HEK293 (cell line): ENCODE measurements around the gene S1PR4.

Experiments
- BCL6B ChIP-seq: fragments of 450-650 bp; formaldehyde crosslinking; IDR thresholded peaks from 2 replicates; pipeline ENCODE4 v1.5.1; 2017; ENCODE audit warnings: missing biosample characterization, missing genetic modification characterization
- CTCF ChIP-seq: fragments of 450-650 bp; formaldehyde crosslinking; IDR thresholded peaks from 2 replicates; pipeline ENCODE4 v1.5.1; 2016; ENCODE audit warnings: missing biosample characterization, missing genetic modification characterization
- KLF7 ChIP-seq: fragments of 450-650 bp; formaldehyde crosslinking; IDR thresholded peaks from 2 replicates; pipeline ENCODE4 v1.5.1; 2016; ENCODE audit warnings: missing biosample characterization, missing genetic modification characterization, borderline replicate concordance
- MYNN ChIP-seq: fragments of 450-650 bp; formaldehyde crosslinking; IDR thresholded peaks from 2 replicates; pipeline ENCODE4 v1.5.1; 2016; ENCODE audit warnings: missing biosample characterization, missing genetic modification characterization, borderline replicate concordance
- REST ChIP-seq: fragments of 450-650 bp; formaldehyde crosslinking; IDR thresholded peaks from 2 replicates; pipeline ENCODE4 v1.5.1; 2016; ENCODE audit warnings: missing biosample characterization, missing genetic modification characterization
- ZBTB17 ChIP-seq: fragments of 450-650 bp; formaldehyde crosslinking; IDR thresholded peaks from 2 replicates; pipeline ENCODE4 v1.5.1; 2016; ENCODE audit warnings: missing biosample characterization, missing genetic modification characterization
- ZBTB49 ChIP-seq: fragments of 450-650 bp; formaldehyde crosslinking; IDR thresholded peaks from 2 replicates; pipeline ENCODE4 v1.5.1; 2016; ENCODE audit warnings: missing biosample characterization, missing genetic modification characterization, low read depth
- ZNF311 ChIP-seq: fragments of 450-650 bp; formaldehyde crosslinking; IDR thresholded peaks from 2 replicates; pipeline ENCODE4 v1.5.1; 2017; ENCODE audit warnings: missing biosample characterization, missing genetic modification characterization, borderline replicate concordance
- ZNF350 ChIP-seq: fragments of 450-650 bp; formaldehyde crosslinking; IDR thresholded peaks from 2 replicates; pipeline ENCODE4 v1.5.0; 2017; ENCODE audit warnings: missing biosample characterization, mild to moderate bottlenecking, missing genetic modification characterization
- ZNF560 ChIP-seq: fragments of 450-650 bp; formaldehyde crosslinking; IDR thresholded peaks from 2 replicates; pipeline ENCODE4 v1.5.1; 2017; ENCODE audit warnings: missing biosample characterization, missing genetic modification characterization, borderline replicate concordance
- ZNF837 ChIP-seq: fragments of 450-650 bp; formaldehyde crosslinking; IDR thresholded peaks from 2 replicates; pipeline ENCODE4 v1.5.1; 2016; ENCODE audit warnings: missing biosample characterization, missing genetic modification characterization
- ZSCAN16 ChIP-seq: fragments of 450-650 bp; formaldehyde crosslinking; IDR thresholded peaks from 2 replicates; pipeline ENCODE4 v1.5.1; 2016; ENCODE audit warnings: missing biosample characterization, missing genetic modification characterization
- TF ChIP-seq, protein P1 (sequence below): fragments of 450-650 bp; formaldehyde crosslinking; IDR thresholded peaks from 2 replicates; pipeline ENCODE4 v1.5.1; 2016; ENCODE audit warnings: missing biosample characterization, missing genetic modification characterization

DNA sequence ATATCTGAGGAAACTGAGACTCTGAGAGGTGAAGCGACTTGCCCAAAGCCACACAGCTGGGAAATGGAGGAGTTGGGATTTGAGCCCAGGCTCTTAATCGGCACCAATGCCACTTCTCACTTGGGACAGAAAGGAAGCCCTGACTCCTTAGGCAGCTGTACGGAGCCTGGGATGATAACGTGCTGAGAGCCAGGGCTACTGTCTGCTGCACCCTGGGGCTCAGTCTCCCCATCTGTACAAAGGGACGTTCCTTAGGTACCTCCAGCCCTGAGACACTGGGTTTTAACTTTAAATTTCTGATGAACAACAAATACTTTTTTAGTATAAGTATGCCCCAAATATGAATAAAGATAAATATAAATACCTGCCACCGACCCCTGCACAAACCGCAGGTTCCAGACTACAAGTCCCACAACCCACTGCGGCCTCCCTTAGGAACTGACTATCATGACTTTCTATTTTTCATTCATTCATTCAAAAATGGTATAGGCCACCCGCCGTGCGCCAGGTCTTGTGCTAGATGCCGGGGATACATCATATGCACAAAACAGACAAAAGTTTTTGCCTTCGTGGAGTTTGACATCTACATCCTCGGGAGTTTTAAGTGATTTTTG, 6.4 kb downstream of the S1PR4 start:
- no peak for TF ChIP-seq BCL6B (tag by site-specific recombination)
- no peak for TF ChIP-seq KLF7 (tag by site-specific recombination)
- no peak for TF ChIP-seq ZNF311 (tag by site-specific recombination)
- TF ChIP-seq ZBTB49 (tag by site-specific recombination) = no peak
- TF ChIP-seq, protein P1, sequence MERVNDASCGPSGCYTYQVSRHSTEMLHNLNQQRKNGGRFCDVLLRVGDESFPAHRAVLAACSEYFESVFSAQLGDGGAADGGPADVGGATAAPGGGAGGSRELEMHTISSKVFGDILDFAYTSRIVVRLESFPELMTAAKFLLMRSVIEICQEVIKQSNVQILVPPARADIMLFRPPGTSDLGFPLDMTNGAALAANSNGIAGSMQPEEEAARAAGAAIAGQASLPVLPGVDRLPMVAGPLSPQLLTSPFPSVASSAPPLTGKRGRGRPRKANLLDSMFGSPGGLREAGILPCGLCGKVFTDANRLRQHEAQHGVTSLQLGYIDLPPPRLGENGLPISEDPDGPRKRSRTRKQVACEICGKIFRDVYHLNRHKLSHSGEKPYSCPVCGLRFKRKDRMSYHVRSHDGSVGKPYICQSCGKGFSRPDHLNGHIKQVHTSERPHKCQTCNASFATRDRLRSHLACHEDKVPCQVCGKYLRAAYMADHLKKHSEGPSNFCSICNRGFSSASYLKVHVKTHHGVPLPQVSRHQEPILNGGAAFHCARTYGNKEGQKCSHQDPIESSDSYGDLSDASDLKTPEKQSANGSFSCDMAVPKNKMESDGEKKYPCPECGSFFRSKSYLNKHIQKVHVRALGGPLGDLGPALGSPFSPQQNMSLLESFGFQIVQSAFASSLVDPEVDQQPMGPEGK (tag by site-specific recombination) = no peak
- TF ChIP-seq REST (tag by site-specific recombination) = no peak
- TF ChIP-seq ZNF837 (tag by site-specific recombination) = no peak
- no peak for TF ChIP-seq CTCF (tag by site-specific recombination)
- no peak for TF ChIP-seq ZSCAN16 (tag by site-specific recombination)
- TF ChIP-seq ZNF350 (tag by site-specific recombination) = no peak
- no peak for TF ChIP-seq MYNN
- no peak for TF ChIP-seq ZNF560 (tag by site-specific recombination)
- TF ChIP-seq ZBTB17 (tag by site-specific recombination) = no peak
